ENCODE measurements around the gene COTL1.

Gene COTL1

GRCh38 chr16:84594725-84595038 is 23.2 kb downstream of the COTL1 start:
- TF ChIP-seq SIN3A (IDR thresholded peaks at IDR 0.05; ENCODE audit: borderline replicate concordance, insufficient read depth, low read length) (no peak), FOXP2 (optimal IDR thresholded peaks at IDR 0.05; ENCODE audit: borderline replicate concordance, extremely low read depth, extremely low read length, insufficient read depth) (no peak), POLR2AphosphoS5 (IDR thresholded peaks at IDR 0.05; ENCODE audit: low read depth, low read length) (no peak), TAF1 (IDR thresholded peaks at IDR 0.05; ENCODE audit: borderline replicate concordance, insufficient read depth, low read length) (no peak), REST (IDR thresholded peaks at IDR 0.05; ENCODE audit: insufficient read depth in 1 of 2, low read depth in 2 of 2, low read length in 2 of 2) (no peak)

GRCh38 chr16:84593825-84594724 is 23.8 kb downstream of the COTL1 start:
- TF ChIP-seq FOXP2 (optimal IDR thresholded peaks at IDR 0.05; ENCODE audit: borderline replicate concordance, extremely low read depth, extremely low read length, insufficient read depth) (peak; percentile 26), REST (IDR thresholded peaks at IDR 0.05; ENCODE audit: insufficient read depth in 1 of 2, low read depth in 2 of 2, low read length in 2 of 2) (no peak)

GRCh38 chr16:84592718-84593117 is 25.2 kb downstream of the COTL1 start:
- TF ChIP-seq REST (IDR thresholded peaks at IDR 0.05; ENCODE audit: insufficient read depth in 1 of 2, low read depth in 2 of 2, low read length in 2 of 2) (no peak), FOXP2 (optimal IDR thresholded peaks at IDR 0.05; ENCODE audit: borderline replicate concordance, extremely low read depth, extremely low read length, insufficient read depth) (no peak), POLR2AphosphoS5 (IDR thresholded peaks at IDR 0.05; ENCODE audit: low read depth, low read length) (no peak), SIN3A (IDR thresholded peaks at IDR 0.05; ENCODE audit: borderline replicate concordance, insufficient read depth, low read length) (no peak), TAF1 (IDR thresholded peaks at IDR 0.05; ENCODE audit: borderline replicate concordance, insufficient read depth, low read length) (no peak)

- TF ChIP-seq TAF1 (IDR thresholded peaks at IDR 0.05; ENCODE audit: borderline replicate concordance, insufficient read depth, low read length) (no peak), SIN3A (IDR thresholded peaks at IDR 0.05; ENCODE audit: borderline replicate concordance, insufficient read depth, low read length) (no peak), POLR2AphosphoS5 (IDR thresholded peaks at IDR 0.05; ENCODE audit: low read depth, low read length) (no peak), FOXP2 (optimal IDR thresholded peaks at IDR 0.05; ENCODE audit: borderline replicate concordance, extremely low read depth, extremely low read length, insufficient read depth) (no peak), REST (IDR thresholded peaks at IDR 0.05; ENCODE audit: insufficient read depth in 1 of 2, low read depth in 2 of 2, low read length in 2 of 2) (no peak)
Observed at GRCh38 chr16:84589975-84590719, 27.7 kb downstream of the COTL1 start.
